HG02885 (cell line): Measurements from ENCODE around the gene MMP24.
"Not testable (repeated sequence)": the region's sequence is repeated elsewhere in the genome, so short reads cannot be mapped to it uniquely, and the experiment has no call there.

ENCODE experiments used
- ATAC-seq: cut with Tn5 transposase; IDR thresholded peaks from one replicate; pipeline ENCODE4 v1.9.1; 2021; ENCODE audit warnings: mild to moderate bottlenecking; ENCODE audit not compliant: unreplicated experiment, poor library complexity

Gene MMP24

DNA sequence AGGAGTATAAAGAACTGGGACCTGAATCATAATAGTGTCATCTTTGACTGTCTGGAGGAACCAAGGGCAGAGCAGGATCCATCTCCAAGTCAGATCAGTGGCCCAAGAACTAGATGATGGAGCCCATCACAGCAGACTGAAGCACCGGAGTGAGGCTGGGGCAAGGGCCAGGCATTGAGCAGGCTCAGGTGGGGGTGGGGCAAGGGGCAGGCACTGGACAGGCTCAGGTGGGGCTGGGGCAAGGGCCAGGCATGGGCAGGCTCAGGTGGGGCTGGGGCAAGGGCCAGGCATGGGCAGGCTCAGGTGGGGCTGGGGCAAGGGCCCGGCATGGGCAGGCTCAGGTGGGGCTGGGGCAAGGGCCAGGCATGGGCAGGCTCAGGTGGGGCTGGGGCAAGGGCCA is 26.1 kb downstream of the MMP24 start:
- not testable (repeated sequence) for ATAC-seq

DNA sequence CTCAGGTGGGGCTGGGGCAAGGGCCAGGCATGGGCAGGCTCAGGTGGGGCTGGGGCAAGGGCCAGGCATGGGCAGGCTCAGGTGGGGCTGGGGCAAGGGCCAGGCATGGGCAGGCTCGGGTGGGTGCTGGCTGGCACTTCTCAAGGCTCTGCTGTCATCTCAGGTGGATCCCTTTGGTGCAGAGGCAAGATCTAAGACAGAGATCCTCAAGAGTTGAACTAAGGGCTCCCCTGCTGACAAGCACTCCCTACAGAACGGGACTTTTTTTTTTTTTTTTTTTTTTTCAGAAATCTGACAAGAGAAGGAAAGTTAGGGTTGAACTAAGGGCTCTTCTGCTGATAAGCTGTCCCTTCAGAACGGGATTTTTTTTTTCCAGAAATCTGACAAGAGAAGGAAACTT is 26.5 kb downstream of the MMP24 start:
- no peak for ATAC-seq

DNA sequence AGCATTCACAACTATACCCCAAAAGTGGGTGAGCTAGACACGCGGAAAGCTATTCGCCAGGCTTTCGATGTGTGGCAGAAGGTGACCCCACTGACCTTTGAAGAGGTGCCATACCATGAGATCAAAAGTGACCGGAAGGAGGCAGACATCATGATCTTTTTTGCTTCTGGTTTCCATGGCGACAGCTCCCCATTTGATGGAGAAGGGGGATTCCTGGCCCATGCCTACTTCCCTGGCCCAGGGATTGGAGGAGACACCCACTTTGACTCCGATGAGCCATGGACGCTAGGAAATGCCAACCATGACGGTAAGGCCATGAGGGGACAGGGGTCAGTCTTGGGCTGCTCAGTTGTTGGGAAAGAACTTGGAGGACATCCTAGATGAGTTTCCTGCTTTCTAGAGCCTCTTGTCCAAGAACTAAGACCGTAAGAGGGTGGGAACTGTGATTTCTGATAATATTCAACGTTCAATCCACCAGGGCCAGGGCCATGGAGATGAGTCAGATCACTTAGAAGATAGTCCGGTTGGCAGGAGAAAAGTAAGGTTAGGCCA is 28.0 kb downstream of the MMP24 start:
- no peak for ATAC-seq

DNA sequence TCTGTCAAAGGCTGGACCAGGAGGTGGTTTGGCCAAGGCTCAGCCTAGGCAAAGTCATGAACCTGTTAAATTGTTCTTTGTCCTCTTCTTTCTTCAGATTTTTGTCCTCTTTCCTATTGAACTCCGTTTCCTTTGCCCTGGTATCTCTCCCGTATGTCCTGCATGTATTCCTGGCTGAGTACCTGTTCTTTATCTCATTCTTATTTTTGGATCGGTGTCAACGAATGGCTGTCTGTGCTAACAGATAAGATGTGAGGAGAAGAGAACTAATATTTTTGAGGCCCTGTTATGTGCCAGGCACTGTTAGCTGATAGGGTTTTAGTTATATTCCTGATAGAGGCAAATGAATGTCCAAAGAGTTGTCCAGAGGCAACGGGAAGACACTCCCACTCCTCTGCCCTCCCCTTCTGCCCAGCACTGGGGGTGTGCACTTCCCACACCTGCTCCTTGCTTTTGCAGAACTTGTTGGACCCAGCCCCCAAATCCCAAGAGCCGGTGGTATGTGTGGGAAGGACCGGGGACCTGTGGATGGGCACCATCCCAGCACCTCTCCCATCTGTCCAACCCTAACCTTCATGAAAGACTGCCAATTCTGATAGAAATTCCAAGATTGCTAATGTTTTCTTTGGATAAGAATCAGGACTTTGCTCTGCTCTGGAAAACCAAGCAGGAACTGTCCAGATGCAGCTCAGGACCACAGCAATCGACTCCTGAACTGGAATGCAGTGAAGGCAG is 30.9 kb downstream of the MMP24 start:
- no peak for ATAC-seq

- ATAC-seq, result no peak
These were observed 33.9 kb downstream of the MMP24 start for GRCh38 chr20:35260426-35260825.

DNA sequence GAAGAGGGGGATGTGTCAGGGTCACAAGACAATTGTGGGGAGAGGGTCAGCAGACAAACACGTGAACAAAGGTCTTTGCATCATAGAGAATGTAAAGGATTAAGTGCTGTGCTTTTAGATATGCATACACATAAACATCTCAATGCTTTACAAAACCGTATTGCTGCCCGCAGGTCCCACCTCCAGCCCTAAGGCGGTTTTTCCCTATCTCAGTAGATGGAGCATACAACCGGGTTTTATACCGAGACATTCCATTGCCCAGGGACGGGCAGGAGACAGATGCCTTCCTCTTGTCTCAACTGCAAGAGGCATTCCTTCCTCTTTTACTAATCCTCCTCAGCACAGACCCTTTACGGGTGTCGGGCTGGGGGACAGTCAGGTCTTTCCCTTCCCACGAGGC is 35.8 kb downstream of the MMP24 start:
- not testable (repeated sequence) for ATAC-seq

- ATAC-seq, result not testable (repeated sequence)
These were observed 36.4 kb downstream of the MMP24 start for GRCh38 chr20:35262731-35263531.

- no peak for ATAC-seq
These were observed 37.2 kb downstream of the MMP24 start for GRCh38 chr20:35263532-35264341.

DNA sequence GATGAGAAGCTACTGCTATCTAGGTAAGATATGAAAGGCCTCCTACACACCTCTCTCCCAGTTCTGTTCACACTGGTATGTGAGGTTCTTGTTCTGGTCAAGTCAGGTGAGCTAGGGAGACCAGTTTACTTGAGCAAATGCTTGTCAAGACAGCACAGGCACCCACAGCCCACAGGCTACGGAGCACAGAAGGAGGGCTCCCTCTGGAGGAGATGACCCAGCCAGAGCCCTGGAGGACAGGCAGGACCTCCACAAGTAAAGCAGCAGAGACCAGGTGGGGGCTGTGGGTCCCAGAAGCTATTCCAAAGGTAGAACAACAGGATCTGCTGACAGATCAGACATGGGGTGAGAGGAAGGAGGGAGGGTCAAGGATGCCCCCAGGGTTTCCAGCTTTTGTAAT is 38.3 kb downstream of the MMP24 start:
- no peak for ATAC-seq

DNA sequence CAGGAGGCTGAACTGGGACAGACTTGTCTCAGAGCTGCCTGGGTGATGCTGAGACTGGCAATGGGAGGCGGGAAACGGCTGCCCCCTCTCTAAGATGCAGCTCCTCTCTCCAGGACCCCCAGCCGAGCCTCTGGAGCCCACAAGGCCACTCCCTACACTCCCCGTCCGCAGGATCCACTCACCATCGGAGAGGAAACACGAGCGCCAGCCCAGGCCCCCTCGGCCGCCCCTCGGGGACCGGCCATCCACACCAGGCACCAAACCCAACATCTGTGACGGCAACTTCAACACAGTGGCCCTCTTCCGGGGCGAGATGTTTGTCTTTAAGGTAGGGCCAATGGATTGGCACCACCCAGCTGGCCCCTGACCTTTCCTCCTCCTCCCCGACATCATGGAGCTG is 40.6 kb downstream of the MMP24 start:
- no peak for ATAC-seq

- no peak for ATAC-seq
These were observed 42.7 kb downstream of the MMP24 start for GRCh38 chr20:35269055-35269781.

DNA sequence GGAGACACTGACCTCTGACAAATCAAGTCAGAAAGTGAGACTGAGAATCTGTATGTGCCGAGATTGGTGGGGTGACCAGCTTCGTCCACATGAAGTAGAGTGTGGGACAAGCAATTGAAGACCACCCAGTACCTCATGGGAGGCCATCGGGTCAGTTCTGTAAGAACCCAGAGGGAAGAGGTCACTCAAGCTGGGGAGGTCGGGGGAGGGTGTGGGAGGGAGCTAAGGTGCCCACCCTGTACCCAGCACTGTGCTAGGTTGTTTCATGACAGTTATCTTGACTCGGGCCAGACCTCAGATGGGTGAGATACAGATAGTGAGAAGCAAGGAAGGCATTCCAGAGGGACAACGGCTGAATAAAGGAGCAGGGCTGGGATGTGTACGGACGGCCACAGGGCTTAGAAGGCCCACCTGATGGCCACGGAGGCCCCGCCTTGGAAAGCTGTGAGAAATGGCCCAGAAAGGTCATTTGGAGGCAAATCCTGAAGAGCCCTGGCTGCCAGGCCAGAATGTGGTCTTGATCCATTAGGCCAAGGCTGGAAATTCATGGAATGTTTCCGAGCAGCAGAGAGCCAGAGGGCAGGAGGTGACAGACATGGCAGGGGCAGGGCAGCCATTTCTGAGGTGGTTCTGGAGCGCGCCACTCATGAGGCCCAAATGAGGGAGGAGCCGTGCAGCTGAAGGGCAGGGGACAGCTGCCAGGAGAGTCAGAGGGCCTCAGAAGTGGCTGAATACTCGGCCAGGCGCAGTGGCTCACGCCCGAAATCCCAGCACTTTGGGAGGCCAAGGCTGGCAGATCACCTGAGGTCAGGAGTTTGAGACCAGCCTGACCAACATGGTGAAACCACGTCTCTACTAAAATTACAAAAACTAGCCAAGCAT is 43.8 kb downstream of the MMP24 start:
- no peak for ATAC-seq

DNA sequence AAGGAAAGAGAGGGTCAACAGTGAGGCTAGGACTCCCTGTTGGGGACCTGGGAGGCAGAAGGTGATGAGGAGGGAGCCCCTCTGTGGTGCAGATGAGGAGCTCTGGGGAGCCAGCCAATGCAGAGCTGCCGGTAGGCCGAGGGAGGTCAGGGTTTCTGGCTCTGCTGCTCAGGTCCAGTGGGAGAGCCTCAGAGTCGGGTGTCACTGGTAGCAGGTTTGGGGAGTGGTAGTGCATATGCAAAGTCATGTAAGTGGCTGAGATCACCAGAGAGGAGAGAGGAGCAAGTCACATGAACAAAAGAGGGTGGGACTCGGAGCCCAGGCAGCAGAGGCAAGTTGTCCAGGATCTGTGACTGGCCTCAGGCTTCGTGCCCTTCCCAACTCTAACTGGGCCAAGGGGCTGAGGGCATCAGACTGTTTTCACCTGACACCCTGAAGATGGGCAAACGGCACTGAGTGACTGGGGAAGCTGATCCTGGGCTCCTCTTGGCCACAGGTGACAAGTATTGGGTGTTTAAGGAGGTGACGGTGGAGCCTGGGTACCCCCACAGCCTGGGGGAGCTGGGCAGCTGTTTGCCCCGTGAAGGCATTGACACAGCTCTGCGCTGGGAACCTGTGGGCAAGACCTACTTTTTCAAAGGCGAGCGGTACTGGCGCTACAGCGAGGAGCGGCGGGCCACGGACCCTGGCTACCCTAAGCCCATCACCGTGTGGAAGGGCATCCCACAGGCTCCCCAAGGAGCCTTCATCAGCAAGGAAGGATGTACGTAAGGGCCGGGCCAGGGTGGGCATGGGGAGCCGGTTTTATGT is 44.8 kb downstream of the MMP24 start:
- no peak for ATAC-seq

GRCh38 chr20:35271904-35272303 is 45.4 kb downstream of the MMP24 start:
- ATAC-seq, result no peak

DNA sequence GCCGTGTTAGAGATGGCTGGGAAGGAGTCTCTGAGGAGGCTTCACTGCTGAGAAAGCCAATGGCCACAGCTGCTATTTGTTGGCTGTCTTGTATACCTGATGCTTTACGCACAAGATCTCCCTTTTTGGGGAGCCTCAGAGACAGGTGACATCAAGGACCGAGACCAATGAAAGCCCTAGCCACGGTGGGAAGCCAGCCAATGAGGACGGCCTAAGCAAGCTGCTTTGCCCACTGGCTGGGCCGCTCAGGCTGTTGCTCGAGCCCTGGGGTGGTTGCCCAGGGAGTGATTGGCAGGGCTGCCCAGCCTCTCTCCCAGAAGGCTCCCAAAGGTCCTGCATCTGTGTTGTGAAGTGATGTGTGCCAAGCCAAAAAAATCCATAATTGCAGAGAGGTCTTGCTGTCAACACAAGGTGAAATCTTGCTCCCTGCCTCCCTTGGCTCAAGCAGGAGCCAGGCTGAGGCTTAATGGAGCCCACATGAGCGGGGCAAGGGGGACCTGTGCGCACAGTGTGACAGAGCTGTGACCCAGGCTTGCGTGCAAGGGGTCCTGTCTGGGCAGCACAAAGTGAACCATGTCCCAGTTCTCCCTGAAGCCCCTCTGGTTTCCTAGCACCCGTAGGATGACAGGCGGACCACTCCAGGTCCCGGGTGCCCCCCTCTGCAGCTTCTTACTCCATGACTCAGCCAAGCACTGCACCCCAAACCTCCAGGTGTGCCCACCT is 47.1 kb downstream of the MMP24 start:
- ATAC-seq, result no peak

DNA sequence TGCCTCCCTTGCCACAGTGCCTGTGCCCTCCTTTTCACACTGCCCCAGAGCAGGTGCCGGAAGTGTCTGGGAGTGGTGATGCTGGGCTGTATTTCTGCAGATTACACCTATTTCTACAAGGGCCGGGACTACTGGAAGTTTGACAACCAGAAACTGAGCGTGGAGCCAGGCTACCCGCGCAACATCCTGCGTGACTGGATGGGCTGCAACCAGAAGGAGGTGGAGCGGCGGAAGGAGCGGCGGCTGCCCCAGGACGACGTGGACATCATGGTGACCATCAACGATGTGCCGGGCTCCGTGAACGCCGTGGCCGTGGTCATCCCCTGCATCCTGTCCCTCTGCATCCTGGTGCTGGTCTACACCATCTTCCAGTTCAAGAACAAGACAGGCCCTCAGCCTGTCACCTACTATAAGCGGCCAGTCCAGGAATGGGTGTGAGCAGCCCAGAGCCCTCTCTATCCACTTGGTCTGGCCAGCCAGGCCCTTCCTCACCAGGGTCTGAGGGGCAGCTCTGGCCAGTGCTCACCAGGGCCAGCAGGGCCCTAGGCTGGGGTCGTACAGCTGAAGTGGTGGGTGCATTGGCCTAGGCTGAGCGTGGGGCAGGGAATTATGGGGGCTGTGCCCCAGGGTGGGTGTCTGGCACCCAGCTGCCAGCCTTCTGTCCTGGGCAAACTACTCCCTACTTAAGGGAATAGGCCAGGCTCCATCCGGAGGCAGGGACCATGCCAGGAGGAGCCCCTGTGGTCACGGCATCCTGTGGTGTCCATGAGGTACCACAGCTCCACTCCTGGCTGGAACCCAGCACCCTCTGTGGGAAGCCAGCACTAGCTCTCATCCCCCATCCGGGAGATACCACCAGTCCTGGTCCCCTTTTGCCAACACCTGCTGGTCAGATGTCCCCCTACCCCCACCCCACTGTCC is 47.9 kb downstream of the MMP24 start:
- ATAC-seq, result no peak
